HG03432 (cell line): ENCODE results near the gene EFNB3.

Experiments
- ATAC-seq: cut with Tn5 transposase; IDR thresholded peaks from one replicate; pipeline ENCODE4 v1.9.1; 2021; ENCODE audit warnings: mild to moderate bottlenecking, moderate library complexity; ENCODE audit not compliant: unreplicated experiment

EFNB3 gene

GRCh38 chr17:7716901-7717755, 12.1 kb downstream of the EFNB3 start, which contains the start of gene DNAH2:
TSS of gene DNAH2 (plus strand) at chr17:7717744. CDS start at chr17:7719735, 1,991 bp downstream.
- ATAC-seq, result no peak

- ATAC-seq, result no peak
Measured at GRCh38 chr17:7717756-7718350, 12.9 kb downstream of the EFNB3 start.

DNA sequence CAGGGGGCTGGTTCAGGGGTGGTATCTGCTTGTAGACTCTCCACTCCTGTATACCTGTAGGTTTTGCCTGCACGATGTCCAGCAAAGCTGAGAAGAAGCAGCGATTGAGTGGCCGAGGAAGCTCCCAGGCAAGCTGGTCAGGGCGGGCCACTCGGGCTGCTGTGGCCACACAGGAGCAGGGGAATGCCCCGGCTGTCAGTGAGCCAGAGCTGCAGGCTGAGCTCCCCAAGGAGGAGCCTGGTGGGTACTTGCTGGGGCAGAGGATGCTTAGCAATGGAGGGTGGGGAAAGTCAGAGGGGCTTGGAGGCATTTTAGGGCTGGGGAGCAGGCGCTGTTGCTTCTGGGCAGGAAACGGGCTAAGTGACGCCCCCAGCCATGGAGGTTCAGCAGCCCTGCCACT, 14.7 kb downstream of the EFNB3 start:
- no peak for ATAC-seq

GRCh38 chr17:7720125-7720524, 15.1 kb downstream of the EFNB3 start:
- ATAC-seq, result no peak

GRCh38 chr17:7721612-7722011, 16.6 kb downstream of the EFNB3 start:
- no peak for ATAC-seq

DNA sequence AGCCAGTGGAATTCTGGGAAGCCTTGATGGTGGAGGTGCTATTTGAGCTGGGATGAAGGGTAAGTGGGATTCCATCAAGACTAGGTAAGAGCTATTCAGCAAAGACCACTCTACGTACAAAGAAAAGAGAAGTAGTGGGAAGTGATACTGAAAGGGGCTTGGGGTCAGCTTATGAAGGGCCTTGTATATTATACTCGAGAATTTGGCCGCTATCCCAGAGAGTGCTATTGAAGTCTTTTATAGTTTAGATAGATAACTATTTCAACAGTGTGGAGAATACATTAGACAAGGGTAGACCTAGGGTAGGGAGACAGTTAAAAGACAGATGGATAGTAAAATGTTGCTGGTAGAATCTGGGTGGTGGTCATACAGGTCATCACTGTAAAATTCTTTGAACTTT, 22.9 kb downstream of the EFNB3 start:
- no peak for ATAC-seq

DNA sequence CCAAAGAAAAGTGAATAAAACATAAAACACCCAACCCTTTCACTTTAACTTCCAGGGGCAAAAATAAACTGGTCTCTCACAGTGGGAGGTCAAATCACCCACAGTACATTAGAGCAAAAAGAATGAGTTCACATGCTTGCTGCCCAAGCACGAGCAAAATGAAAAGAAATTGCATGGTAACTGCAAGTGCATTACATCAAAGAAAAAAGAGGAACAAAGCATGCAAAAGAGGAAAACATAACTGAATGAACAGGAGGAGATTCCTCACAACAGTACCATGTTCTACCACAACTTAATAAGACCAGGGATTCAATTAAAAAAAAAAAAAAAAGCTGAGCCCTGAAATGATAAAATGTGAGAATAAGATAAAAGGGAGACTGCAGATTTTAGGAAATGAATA, 24.8 kb downstream of the EFNB3 start:
- no peak for ATAC-seq

GRCh38 chr17:7732981-7733539, 28.1 kb downstream of the EFNB3 start:
- no peak for ATAC-seq

GRCh38 chr17:7737601-7738000, 32.6 kb downstream of the EFNB3 start:
- no peak for ATAC-seq

DNA sequence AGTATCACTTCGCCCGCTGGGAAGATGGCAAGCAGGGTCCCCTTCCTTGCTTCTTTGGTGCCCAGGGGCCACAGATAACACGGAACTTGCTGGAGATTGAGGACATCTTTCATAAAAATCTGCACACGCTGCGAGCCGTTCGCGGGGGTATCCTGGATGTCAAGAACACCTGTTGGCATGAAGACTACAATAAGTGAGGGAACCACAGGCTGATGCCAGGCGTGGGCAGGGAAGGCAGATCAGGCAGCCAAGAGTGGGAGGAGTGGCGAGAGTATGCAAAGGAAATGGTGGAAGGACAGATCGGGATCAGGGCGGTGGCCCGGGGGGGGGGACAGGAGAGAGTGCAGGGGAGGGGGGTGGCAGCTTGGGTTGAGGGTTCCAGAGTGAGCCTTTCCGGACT, 34.7 kb downstream of the EFNB3 start:
- ATAC-seq, result no peak

GRCh38 chr17:7740481-7741001, 35.5 kb downstream of the EFNB3 start:
- no peak for ATAC-seq

DNA sequence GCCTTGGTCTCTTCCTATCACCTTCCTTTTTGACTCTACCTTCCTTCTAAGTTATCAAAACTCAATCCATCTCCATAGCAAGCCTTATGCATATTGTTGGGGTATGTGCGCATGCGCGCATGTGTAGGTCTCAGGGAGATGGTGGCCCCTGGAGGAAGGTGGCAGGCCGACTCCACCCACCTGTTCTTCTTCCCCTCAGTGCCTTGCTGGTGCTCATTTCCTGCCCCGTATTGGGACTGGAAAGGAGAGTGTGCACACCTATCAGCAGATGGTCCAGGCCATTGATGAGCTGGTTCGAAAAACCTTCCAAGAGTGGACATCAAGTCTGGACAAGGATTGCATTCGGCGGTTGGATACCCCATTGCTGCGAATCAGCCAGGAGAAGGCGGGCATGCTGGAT, 37.7 kb downstream of the EFNB3 start:
- no peak for ATAC-seq

- ATAC-seq, result no peak
Measured at GRCh38 chr17:7744416-7744815, 39.4 kb downstream of the EFNB3 start.

GRCh38 chr17:7745748-7746470, 40.9 kb downstream of the EFNB3 start:
- no peak for ATAC-seq

DNA sequence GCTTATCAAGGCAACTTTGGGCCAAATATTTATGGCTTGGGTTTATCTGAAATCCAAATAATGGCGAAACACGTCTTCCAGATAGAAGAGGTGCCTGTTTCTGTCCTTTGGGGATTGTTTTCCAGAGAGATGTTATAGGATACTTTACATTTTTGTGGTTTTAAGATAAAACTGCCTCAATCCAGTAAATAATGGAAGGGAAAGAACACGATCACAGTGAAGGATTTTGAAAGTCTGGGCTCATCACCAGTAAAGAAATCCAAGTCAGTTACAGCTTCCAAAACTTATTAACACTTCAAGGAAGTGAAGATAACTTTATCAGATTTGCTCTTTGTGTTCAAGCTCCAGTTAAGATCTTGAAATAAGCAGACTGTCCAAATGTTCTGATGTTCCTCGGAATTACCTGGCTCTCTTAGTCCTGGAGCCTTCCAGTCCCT, 42.7 kb downstream of the EFNB3 start:
- ATAC-seq, result no peak

- ATAC-seq, result no peak
Measured at GRCh38 chr17:7748076-7748775, 43.2 kb downstream of the EFNB3 start.

DNA sequence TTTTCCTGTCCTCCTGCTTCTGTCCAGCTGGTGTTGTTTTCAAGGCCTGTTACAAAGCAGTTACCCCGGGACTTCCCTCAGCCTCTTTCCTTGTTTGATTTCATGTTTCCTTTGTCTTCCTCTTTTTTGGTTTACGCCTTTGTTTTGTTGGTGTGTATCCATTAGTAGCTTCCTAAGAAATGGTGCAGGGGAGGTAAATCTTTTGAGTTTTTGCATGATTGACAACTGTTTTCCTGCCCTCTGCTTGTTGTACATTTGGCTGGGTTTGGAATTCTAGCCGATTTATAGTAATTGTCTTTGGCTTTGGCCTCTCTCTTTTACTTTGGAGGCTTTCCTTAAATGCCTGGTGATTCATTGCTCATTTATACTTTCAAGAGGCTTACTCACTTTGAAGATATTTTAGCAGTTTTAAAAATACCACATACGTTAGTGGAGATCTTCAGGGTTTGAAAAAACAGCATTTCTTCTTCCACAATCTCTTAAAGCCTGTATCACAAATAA, 45.4 kb downstream of the EFNB3 start:
- no peak for ATAC-seq

DNA sequence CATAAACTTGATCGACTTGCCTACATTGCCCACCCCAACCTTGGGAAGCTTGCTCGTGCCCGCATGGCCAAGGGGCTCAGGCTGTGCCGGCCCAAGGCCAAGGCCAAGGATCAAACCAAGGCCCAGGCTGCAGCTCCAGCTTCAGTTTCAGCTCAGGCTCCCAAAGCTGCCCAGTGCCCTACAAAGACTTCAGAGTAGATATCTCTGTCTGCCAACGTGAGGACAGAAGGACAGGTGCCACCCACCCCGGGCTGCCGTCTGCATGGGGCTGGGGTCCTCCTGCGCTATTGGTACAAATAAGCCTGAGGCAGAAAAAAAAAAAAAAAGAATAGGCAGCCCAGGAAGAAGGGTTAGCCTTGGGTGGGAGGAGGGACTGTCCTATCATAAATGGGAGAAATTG, 49.7 kb downstream of the EFNB3 start:
- no peak for ATAC-seq

DNA sequence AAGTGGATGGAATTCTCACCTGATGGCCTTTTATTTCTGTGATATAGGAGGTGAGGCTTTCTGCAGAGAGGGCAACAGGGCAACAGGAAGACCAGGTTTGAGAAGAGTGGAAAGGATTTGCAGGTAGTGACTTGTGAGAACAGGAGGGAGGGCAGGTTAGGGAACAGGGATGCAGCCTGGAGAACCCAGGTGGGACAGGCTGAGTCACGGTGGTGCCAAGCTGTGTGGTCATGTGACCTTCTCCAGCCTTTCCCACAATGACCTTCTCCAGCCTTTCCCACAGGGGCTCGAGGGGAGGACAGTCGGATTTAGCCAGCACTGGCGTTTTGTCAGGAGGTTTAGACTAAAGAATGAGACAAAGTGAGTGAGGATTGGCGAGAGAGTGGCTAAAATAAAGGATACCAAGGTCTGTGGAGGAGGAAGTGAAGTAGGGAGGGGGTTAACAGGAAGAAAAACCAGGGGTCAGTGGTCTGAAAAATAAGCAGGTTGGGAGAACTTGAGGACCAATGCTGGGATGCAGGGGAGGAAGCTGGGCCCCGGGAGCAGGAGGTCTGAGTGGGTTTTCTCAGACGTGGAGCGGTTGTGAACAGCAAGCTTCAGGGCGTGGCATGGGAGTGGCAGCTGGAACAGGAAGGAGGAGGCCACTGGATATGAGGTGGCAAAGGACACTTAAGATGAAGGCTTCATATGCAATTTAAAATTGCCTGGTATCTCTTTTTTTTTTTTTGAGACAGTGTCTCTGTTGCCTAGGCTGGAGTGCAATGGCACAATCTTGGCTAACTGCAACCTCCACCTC, 50.3 kb downstream of the EFNB3 start:
- no peak for ATAC-seq

DNA sequence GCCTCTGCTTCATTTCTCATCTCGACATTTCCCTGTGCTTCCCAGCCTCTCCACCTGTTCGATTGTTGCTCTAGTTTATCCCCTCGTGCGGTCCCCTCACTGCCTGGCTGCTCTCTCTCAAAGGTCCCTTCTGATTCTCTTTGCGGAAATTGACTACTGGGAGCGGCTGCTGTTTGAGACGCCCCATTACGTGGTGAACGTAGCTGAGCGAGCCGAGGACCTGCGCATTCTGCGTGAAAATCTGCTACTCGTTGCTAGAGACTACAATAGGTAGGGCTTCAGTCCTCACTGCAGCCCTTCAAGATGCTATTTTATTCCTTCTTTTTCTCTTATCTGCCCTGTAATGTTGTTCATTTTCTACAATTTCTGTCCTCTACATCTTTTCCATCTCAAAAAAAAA, 52.0 kb downstream of the EFNB3 start:
- ATAC-seq, result no peak
